GM21737 (cell line): Measurements from ENCODE around the gene DOCK1.

Source experiments
- ATAC-seq: cut with Tn5 transposase; IDR thresholded peaks from one replicate; pipeline ENCODE4 v1.9.1; 2021; ENCODE audit warnings: mild to moderate bottlenecking, moderate library complexity; ENCODE audit not compliant: unreplicated experiment

DOCK1 gene

DNA sequence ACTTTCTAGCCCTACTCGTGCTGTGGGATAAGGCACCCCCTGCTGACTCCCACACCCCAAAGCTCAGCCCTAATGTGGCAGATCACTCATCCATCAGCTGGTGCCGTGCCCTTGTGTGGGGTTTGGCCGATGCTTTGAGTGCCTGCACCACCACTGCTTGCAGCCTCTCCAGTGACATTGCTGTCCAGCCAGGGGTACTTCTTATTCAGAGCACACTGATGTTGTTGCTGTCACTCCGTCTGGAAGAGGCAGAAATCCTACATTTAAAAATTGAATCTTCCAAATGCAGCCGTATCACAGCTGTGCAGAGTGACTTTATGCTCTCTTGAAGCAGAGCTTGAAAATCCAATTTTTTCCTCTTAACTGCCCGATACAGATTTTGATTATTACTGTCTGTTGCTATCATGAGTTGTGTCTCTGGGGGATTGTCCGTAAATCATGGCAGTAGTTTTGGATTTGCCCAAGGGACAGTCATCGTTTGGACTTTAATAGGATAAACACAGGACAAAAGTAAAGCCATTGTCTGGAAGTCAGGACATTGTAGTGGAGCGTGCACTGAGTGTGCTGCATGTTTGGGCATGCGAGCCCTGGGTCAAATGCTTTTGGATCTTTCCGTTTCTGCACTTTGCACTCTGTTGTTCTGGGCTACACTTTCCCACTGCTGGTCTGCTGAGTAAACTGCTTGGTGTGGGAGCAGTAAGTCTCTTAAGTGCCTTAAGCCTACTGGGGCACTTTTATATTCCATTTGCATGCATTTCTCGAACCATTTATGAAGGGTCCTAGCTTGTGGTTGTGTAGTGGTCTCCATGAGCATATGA is 128.2 kb downstream of the DOCK1 start:
- no peak for ATAC-seq

- no peak for ATAC-seq
Measured at GRCh38 chr10:127034034-127034633, 128.9 kb downstream of the DOCK1 start.

DNA sequence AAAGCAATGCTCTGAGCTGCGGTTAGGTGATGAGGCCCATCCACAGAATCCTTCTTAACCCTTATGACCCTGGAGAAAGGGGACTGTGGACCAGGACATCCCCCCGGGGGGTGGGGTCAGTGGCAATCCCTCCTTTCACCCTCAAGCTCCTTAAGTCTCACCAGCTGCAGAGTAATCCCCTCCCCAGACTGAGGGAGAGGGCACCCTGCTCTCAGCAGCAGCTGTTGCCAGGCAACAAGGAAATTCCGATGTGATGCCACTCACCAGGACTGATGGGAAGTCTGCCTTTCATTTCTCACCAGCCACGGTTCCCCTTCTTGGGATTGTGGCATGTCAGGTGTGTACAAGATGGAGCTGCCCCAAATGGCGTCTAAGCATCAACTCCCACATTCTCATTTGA is 129.6 kb downstream of the DOCK1 start:
- ATAC-seq: no peak

- no peak for ATAC-seq
Measured at GRCh38 chr10:127035827-127036226, 130.6 kb downstream of the DOCK1 start.

DNA sequence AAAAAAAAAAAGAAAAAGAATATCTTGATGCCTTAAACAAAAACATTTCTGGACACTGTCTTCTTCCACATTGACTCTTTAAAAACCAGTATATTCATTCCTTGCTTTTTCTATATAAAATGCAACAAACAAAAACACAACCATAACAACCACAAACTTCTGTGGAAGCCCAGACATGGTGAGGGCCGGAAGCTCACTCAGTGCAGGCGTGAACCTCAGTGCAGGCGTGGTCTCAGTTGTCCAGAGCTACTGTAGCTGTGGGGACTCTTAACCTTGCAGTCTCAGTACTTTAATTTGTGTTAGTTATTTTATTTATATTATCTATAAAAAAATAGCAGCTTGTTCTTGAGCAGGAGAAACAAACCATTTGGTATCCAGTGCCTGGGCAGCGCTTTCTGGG is 131.8 kb downstream of the DOCK1 start:
- ATAC-seq: no peak

DNA sequence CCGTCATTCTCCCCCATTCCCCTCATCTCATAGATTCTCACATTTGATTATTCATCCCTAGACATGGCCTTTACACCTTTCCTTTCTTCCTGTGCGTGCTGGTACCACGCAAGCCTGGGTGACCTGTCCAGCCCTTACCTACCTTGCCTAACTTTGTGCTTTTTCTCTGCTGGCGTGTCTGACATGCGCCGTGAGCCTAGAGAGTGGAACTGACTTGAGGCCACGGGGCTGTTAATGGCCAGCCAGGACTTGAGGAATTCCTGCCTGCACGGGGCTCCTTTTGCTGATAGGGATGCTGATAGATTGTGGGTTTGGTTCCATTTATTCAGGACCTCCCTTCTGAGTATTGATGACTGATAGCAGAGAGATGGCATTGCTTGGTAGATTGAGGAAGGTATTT is 134.2 kb downstream of the DOCK1 start:
- no peak for ATAC-seq

DNA sequence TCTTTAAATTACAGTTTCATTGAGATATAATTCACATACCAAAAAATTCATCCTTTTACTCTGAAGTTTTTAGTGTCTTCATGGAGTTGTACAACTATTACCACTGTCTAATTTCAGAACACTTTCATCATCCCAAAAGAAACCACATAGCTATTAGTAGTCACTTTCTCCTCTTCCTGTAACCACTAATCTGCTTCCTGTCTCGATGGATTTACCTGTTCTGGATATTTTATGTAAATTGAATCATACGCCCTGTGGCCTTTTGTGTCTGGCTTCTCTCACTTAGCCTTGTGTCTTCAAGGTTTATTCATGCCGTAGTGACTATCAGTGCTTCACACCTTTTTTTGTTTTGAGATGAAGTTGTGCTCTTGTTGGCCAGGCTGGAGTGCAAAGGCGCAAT is 135.5 kb downstream of the DOCK1 start:
- no peak for ATAC-seq

DNA sequence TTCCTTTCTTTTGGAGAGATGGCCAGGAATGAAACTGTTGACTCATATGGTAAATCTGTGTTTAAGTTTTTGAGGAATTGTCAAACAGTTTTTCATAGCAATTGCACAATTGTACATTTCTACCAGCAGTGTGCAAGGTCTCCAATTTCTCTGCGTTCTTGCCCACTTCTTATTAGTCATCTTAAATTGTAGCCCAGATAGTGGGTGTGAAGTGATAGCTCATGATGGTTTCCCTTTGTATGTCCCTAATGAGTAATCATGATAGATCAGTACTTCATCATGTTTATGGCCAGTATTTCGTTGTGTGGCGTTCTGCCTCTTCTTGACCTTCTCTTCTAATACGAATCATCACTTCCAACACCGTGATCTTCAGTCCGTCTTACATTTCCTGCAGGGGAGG is 136.3 kb downstream of the DOCK1 start:
- no peak for ATAC-seq

DNA sequence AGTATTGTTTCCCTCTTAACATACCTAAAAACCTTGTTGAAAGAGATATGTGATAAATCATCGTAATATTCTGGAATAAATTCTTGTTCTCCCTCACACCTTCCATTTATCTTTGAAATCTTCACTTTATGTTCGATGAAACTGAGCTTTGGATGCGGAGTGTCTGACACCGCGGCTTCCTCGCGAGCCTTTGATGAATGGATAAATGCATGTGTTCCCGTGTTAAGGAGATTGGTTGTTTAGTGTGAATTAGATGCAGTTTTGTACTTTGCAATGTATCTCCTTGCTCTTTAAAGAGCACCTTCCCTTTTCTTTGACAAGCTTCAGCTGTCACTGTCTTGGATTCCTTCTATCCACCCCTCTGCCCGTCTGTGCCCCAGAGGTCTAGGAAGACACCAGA is 138.1 kb downstream of the DOCK1 start:
- no peak for ATAC-seq

DNA sequence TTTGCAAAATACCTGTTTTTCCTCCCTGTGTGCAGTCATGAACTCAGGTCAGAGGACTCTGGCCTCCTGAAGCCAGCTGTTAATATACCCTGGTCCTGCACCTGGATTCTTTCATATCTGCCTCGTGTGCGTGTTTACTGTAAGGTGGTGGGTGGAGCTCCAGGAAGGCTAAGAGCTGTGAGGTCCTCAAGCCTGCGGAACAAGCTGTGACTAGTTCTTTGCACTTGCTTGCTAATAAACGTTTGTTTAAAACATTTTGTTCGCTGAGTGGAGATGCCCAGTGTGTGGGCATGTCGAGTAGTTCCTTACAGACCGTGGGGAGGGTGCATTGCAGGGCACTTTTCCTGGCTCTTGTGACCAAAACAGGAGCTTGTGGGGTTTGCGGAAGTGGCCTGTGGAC is 139.0 kb downstream of the DOCK1 start:
- no peak for ATAC-seq

DNA sequence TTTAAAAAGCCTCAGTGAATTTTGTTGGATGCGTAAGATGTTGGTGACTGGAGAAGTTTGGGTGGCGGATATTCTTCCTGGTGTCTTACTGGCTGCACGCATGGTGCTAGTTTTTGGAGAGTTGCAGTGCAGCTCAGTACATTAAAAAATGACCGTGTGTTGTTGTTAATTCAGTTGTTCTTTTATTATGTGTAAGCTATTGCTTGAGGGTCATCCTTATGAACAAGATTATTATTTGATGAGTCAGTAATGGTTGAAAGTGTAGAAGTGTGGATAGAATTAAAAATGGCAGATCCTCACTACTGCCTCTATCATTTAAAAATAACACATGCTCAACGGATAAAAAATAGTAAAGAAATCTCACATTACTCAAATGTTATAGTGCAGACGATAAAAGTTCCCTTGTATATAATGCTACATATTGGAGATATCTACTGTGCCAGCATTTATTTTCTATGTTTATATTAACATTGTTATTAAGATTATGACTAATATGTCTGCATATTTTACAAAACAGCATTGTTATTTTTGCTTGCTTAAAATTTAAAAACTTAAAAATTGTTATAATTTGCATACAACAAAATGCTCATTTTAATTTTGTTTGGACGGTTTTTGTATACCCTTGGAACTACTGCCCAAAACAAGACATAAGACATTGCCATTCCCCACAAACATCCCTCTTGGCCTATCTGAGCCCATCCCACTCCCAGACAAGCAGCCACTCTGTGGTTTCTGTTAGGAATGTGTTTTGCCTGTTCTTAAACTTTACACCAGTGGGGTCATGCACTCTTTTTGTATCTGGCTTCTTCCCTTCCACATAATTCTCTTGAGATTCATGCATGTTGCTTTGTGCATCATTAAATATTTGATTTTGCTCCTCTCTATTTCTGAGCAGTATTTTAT is 142.0 kb downstream of the DOCK1 start:
- ATAC-seq: no peak

- no peak for ATAC-seq
Measured at GRCh38 chr10:127047878-127048238, 142.6 kb downstream of the DOCK1 start.

GRCh38 chr10:127048630-127049029 is 143.4 kb downstream of the DOCK1 start:
- no peak for ATAC-seq

DNA sequence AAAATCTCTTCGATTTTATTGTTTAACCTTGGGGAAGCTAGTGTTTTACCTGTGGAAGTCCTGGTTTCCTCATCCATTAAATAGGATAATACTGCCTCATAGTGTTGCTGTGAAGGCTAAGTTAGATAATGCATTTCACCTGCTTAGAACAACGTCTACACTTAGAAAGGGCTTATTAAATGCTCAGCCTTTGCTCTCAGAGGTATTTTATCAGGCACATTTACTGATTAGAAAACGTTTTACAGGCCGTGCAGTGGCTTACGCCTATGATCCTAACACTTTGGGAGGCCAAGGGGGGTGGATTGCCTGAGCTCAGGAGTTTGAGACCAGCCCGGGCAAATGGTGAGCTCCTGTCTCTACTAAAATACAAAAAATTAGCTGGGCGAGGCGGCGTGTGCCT is 146.8 kb downstream of the DOCK1 start:
- ATAC-seq: no peak

GRCh38 chr10:127055263-127055662 is 150.0 kb downstream of the DOCK1 start:
- ATAC-seq: no peak

DNA sequence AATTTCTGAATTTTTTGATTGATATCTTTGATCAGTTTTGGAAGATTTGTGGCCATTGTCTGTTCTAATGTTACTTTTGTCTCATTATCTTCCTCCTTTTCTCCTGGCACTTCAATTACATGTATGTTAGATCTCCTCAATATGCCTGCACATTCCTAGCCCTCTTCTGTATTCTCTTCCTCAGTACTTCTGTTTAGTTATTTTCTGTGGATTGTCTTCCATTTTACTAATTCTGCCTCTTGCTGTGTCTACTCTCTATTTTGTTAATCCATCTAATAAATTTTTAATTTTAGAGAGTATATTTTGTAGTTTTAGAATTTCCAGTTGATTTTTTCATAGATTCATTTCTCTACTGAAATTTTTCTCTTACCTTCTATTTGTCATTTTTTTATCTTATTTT is 154.1 kb downstream of the DOCK1 start:
- ATAC-seq: no peak

GRCh38 chr10:127063762-127064161 is 158.5 kb downstream of the DOCK1 start:
- no peak for ATAC-seq

DNA sequence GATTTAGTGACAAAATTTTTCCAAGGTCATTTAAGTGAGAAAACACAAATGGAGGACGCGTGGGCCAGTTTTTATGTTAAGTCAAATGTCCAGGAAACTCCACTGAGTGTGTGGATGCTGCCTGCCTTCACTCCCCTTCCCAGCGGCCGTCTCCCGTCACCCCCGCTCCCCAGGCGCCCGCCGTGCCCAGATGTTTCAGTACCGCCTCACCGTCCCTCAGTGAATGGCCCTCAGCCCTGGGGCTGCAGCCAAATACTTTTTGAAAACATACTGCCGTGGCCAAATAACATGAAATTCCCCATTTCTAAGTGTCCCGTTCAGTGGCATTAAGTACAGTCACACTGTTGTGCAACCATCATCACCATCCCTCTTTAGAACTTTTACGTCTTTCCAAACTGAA is 159.2 kb downstream of the DOCK1 start:
- ATAC-seq: no peak

GRCh38 chr10:127067542-127068194 is 162.4 kb downstream of the DOCK1 start:
- ATAC-seq: no peak

DNA sequence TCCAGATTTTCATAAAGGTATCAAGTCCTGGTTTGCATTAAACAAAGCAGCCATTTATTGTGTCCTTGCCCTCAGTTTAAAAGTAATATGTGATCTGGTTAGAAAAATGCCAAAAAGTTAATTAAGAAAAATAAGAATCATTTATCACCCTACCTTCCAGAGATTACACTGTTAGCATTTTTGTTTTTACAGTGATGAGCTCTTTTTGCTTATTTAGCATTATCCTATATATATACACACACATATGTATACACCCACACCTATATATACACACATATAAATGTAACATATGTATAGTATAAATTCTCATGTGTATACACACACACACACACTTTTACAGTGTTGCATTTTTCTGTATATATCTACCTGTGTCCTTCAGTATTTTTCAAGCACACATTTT is 163.3 kb downstream of the DOCK1 start:
- ATAC-seq: no peak

DNA sequence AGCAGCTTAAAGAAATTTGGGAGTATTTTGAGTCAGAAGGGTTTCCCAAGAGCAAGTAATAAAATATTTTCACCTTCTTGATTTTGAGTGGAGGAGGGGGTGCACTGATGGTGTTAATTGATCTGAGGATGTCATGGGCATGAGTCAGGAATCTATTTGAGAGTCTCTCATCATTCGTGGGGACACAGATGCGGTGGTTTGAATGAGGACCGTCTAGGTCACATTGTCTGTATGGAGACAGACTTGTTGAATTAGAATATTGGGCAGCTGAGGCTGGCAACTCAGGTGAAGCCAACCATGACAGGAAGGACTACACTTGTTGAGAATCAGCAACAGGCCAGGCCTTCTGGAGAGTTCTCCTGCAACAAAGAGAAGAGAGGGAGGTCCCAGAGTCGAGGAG is 164.2 kb downstream of the DOCK1 start:
- ATAC-seq: no peak
